GM19455 (cell line): ENCODE data around the gene KRTAP19-7.

Experiments used
- ATAC-seq: cut with Tn5 transposase; IDR thresholded peaks from one replicate; pipeline ENCODE4 v1.9.1; 2021; ENCODE audit not compliant: unreplicated experiment

The KRTAP19-7 gene

GRCh38 chr21:30561264-30561895 lies at the start of gene KRTAP19-7:
Gene KRTAP19-7, minus strand, starts transcription at chr21:30561314. Its CDS starts 25 bp downstream, at chr21:30561289.
- no peak for ATAC-seq

GRCh38 chr21:30605968-30606367 lies 44.9 kb upstream of the KRTAP19-7 start:
- no peak for ATAC-seq

- ATAC-seq, result no peak
Observed at GRCh38 chr21:30600787-30601186, 39.7 kb upstream of the KRTAP19-7 start, which contains the start of gene KRTAP22-1. Gene KRTAP22-1, plus strand, starts transcription at chr21:30601087.

GRCh38 chr21:30598802-30599201 lies 37.7 kb upstream of the KRTAP19-7 start, which contains the start of gene KRTAP6-2:
Gene KRTAP6-2, minus strand, starts transcription at chr21:30598902. Its CDS starts 28 bp downstream, at chr21:30598874.
- ATAC-seq, result no peak

- no peak for ATAC-seq
Observed at GRCh38 chr21:30592140-30592539, 31.0 kb upstream of the KRTAP19-7 start, which contains the start of gene KRTAP6-3. Gene KRTAP6-3, plus strand, starts transcription at chr21:30592440. Its CDS starts 6 bp downstream, at chr21:30592446.

GRCh38 chr21:30590297-30590696 lies 29.2 kb upstream of the KRTAP19-7 start, which contains the start of gene KRTAP22-2:
Gene KRTAP22-2, minus strand, starts transcription at chr21:30590397.
- no peak for ATAC-seq

GRCh38 chr21:30582870-30583269 lies 21.8 kb upstream of the KRTAP19-7 start:
- ATAC-seq, result no peak

GRCh38 chr21:30580132-30580531 lies 19.0 kb upstream of the KRTAP19-7 start:
- ATAC-seq, result no peak

- ATAC-seq, result no peak
Observed at GRCh38 chr21:30579346-30579745, 18.2 kb upstream of the KRTAP19-7 start.

GRCh38 chr21:30577766-30578165 lies 16.7 kb upstream of the KRTAP19-7 start:
- ATAC-seq, result no peak

GRCh38 chr21:30567617-30568016 lies 6.5 kb upstream of the KRTAP19-7 start:
- no peak for ATAC-seq

- ATAC-seq, result no peak
Observed at GRCh38 chr21:30563630-30564029, 2.5 kb upstream of the KRTAP19-7 start.

GRCh38 chr21:30563072-30563471 lies 2.0 kb upstream of the KRTAP19-7 start:
- ATAC-seq, result no peak

- ATAC-seq, result no peak
Observed at GRCh38 chr21:30561957-30562356, 843 bp upstream of the KRTAP19-7 start.

- no peak for ATAC-seq
Observed at GRCh38 chr21:30555095-30555494, 6.0 kb downstream of the KRTAP19-7 start.

GRCh38 chr21:30552782-30553181 lies 8.3 kb downstream of the KRTAP19-7 start:
- ATAC-seq, result no peak

- no peak for ATAC-seq
Observed at GRCh38 chr21:30541764-30542163, 19.4 kb downstream of the KRTAP19-7 start, which contains the start of gene KRTAP19-6. Gene KRTAP19-6, minus strand, starts transcription at chr21:30541864. Its CDS starts 31 bp downstream, at chr21:30541833.

GRCh38 chr21:30518876-30519275 lies 42.2 kb downstream of the KRTAP19-7 start:
- ATAC-seq, result no peak

GRCh38 chr21:30515681-30516080 lies 45.4 kb downstream of the KRTAP19-7 start:
- no peak for ATAC-seq
